MCF 10A (cell line): ENCODE results near the gene MRPL24. TPM values are rescaled to one million over a fixed set of nuclear protein-coding genes. Genes with fewer than 3 reads are reported as not detected.
A peak's percentile ranks its signal among the peaks of the same experiment; 100 is the strongest.

Experiments
- BruUV-seq: library from RNA; stranded (reverse); fragments of 400-500 nt; replicated peaks from 2 replicates; lab custom pipeline; 2021; lab: Mats Ljungman, UMichigan
- CTCF ChIA-PET: fragments of 300-600 bp; sonication (Branson Sonifier 250); formaldehyde crosslinking; extraction: SDS; loops from one replicate; lab custom pipeline; 2021; ENCODE audit warnings: antibody characterized with exemption, inconsistent platforms; lab: Yijun Ruan, JAX
- POLR2A ChIA-PET: fragments of 300-600, 350-650 bp; sonication (Branson Sonifier 250); formaldehyde crosslinking; extraction: SDS; loops from one replicate; lab custom pipeline; 2020; ENCODE audit warnings: antibody characterized with exemption, inconsistent platforms; lab: Yijun Ruan, JAX
- DNase-seq: peaks from one replicate; pipeline ENCODE4 v3.0.0-alpha.2; 2018; ENCODE audit not compliant: unreplicated experiment
- H3K27ac Mint-ChIP-seq: one replicate; pipeline ENCODE4 v1.8.0; 2022; ENCODE audit warnings: mild to moderate bottlenecking, low read depth, mixed read lengths; ENCODE audit not compliant: unreplicated experiment
- H3K27me3 Mint-ChIP-seq: one replicate; pipeline ENCODE4 v1.8.0; 2022; ENCODE audit warnings: mixed read lengths; ENCODE audit not compliant: insufficient read depth, unreplicated experiment
- H3K36me3 Mint-ChIP-seq: one replicate; pipeline ENCODE4 v1.8.0; 2022; ENCODE audit warnings: mild to moderate bottlenecking, moderate library complexity, mixed read lengths; ENCODE audit not compliant: insufficient read depth, unreplicated experiment
- H3K4me1 Mint-ChIP-seq: one replicate; pipeline ENCODE4 v1.8.0; 2022; ENCODE audit warnings: mixed read lengths; ENCODE audit not compliant: insufficient read depth, unreplicated experiment
- H3K4me3 Mint-ChIP-seq: one replicate; pipeline ENCODE4 v1.8.0; 2022; ENCODE audit warnings: mild to moderate bottlenecking, moderate library complexity, mixed read lengths; ENCODE audit not compliant: unreplicated experiment
- H3K9me3 Mint-ChIP-seq: one replicate; pipeline ENCODE4 v1.8.0; 2022; ENCODE audit warnings: mixed read lengths; ENCODE audit not compliant: unreplicated experiment
- CTCF ChIP-seq: fragments of 200-600 bp; IDR thresholded peaks from one replicate; pipeline ENCODE4 v1.8.0; 2022; ENCODE audit warnings: antibody characterized with exemption, mild to moderate bottlenecking; ENCODE audit not compliant: unreplicated experiment
- intact Hi-C: fragments of 100-400 bp; cut with micrococcal nuclease; formaldehyde crosslinking; loops from 2 replicates; pipeline ENCODE4 v1.14.1; 2022
- total RNA-seq: library from RNA; stranded (reverse); gene quantifications from 2 replicates; pipeline ENCODE4 v1.2.3, GENCODE V29; 2022

MRPL24 gene
- total RNA-seq, 1 experiment from 2014 or later = 233 TPM

GRCh38 chr1:156738407-156738806 lies 2.5 kb downstream of the MRPL24 start:
- Mint-ChIP-seq H3K36me3 (peaks cover 82% of the 10 kb centered on the region), H3K27ac (peak overlapping the region; percentile 39), H3K9me3 (no peaks in the 10 kb centered on the region), H3K27me3 (no peaks in the 10 kb centered on the region), H3K4me1 (peaks cover 13% of the 10 kb centered on the region), H3K4me3 (no peak overlapping the region)
- POLR2A ChIA-PET = interaction anchor here (0.7 to 10.4 kb wide), 5 partner anchors 9 to 77 kb away, joined by 3 to 375 read pairs (median 194); partner anchors contain the start of genes HDGF, ISG20L2, METTL25B and PRCC
- no peak for TF ChIP-seq CTCF
- intact Hi-C loops = no loop called here
- CTCF ChIA-PET = interaction anchor here (10.3 kb wide), 1 partner anchor 11 kb away, joined by 136 read pairs; the partner anchor contains the start of genes ISG20L2 and METTL25B
- no peak for DNase-seq
- no TSS peak for BruUV-seq

- CTCF ChIA-PET = interaction anchor here (0.7 to 1.3 kb wide), 4 partner anchors 9 to 157 kb away, joined by 3 to 4 read pairs (median 4); partner anchors contain the start of gene NES
- BruUV-seq = no TSS peak
- Mint-ChIP-seq H3K9me3 (no peaks in the 10 kb centered on the region), H3K4me3 (no peak overlapping the region), H3K27me3 (no peaks in the 10 kb centered on the region), H3K4me1 (peaks cover 16% of the 10 kb centered on the region), H3K27ac (peak overlapping the region; percentile 66), H3K36me3 (peaks cover 56% of the 10 kb centered on the region)
- no peak for DNase-seq
- TF ChIP-seq CTCF = no peak
- POLR2A ChIA-PET = interaction anchor here (2.4 to 3.6 kb wide), 2 partner anchors 18 to 34 kb away, joined by 13 to 20 read pairs; partner anchors contain the start of genes HDGF and PRCC
- intact Hi-C loops = no loop called here
These were observed 6.8 kb downstream of the MRPL24 start for GRCh38 chr1:156733989-156734584.

- DNase-seq = peak; percentile 98
- H3K36me3 Mint-ChIP-seq = peaks cover 16% of the 10 kb centered on the region
- intact Hi-C loops = no loop called here
- no peaks in the 10 kb centered on the region for H3K27me3 Mint-ChIP-seq
- CTCF ChIA-PET = interaction anchor here (0.6 to 39.7 kb wide), 11 partner anchors 15 to 199 kb away, joined by 3 to 2415 read pairs (median 44); partner anchors contain the start of genes CRABP2, HDGF, MRPL24 and NES
- POLR2A ChIA-PET = interaction anchor here (0.6 to 8.9 kb wide), 31 partner anchors 7 to 1833 kb away, joined by 3 to 231 read pairs (median 5); partner anchors contain the start of genes HDGF, MRPL24, NAXE and PRCC
- H3K9me3 Mint-ChIP-seq = no peaks in the 10 kb centered on the region
- H3K4me3 Mint-ChIP-seq = no peak within 1 kb of the TSS
- no peak within 1 kb of the TSS for H3K27ac Mint-ChIP-seq
- peaks cover 27% of the 10 kb centered on the region for H3K4me1 Mint-ChIP-seq
- TSS peak; percentile 59 for BruUV-seq
- no peak for TF ChIP-seq CTCF
These were observed 12.1 kb downstream of the MRPL24 start, which contains the start of gene ISG20L2 for GRCh38 chr1:156728599-156729462. Gene ISG20L2 (minus strand): TSS chr1:156728766. CDS start chr1:156727652, 1,114 bp downstream.
